Natural killer cell (primary cell): ENCODE measurements around the gene COQ3. TPM values are rescaled to one million over a fixed set of nuclear protein-coding genes. Genes with fewer than 3 reads are reported as not detected.

ENCODE experiments used
- ATAC-seq, 3 donors: fragments of 150-1000 bp in 2 of 3; fragments of 200-7000 bp in 1 of 3; cut with Tn5 transposase; 1 replicate in 1 of 3; 2 replicates in 2 of 3; pipeline ENCODE4 v1.10.0; 2021; ENCODE audit warnings: mild to moderate bottlenecking in 2 of 3, moderate library complexity in 2 of 3
- DNase-seq, 2 donors: peaks; one replicate each; pipeline versions ENCODE4 v3.0.0 to v3.0.0-alpha.2; 2013 to 2021; ENCODE audit warnings: mixed read lengths in 1 of 2
- H3K27ac ChIP-seq: one replicate; pipeline ENCODE4 v1.5.1; 2013; ENCODE audit warnings: mild to moderate bottlenecking, low read length
- H3K27me3 ChIP-seq: one replicate; pipeline ENCODE4 v1.6.1; 2013; ENCODE audit warnings: low read length; ENCODE audit not compliant: control insufficient read depth, insufficient read depth
- H3K36me3 ChIP-seq: one replicate; pipeline ENCODE4 v1.6.1; 2013; ENCODE audit warnings: low read length; ENCODE audit not compliant: control insufficient read depth, insufficient read depth
- H3K4me1 ChIP-seq: one replicate; pipeline ENCODE4 v1.6.1; 2013; ENCODE audit warnings: low read length; ENCODE audit not compliant: control insufficient read depth, insufficient read depth
- H3K4me3 ChIP-seq: one replicate; pipeline ENCODE4 v1.5.1; 2013; ENCODE audit warnings: low read length
- H3K9me3 ChIP-seq: one replicate; pipeline ENCODE4 v1.6.1; 2013; ENCODE audit warnings: low read length; ENCODE audit not compliant: control insufficient read depth, insufficient read depth
- H3K27ac Mint-ChIP-seq, 2 donors: one replicate each; pipeline ENCODE4 v1.8.0; 2022; ENCODE audit warnings: mild to moderate bottlenecking in 2 of 2, mixed read lengths in 2 of 2, moderate library complexity in 1 of 2
- H3K27me3 Mint-ChIP-seq, 2 donors: one replicate each; pipeline ENCODE4 v1.8.0; 2022; ENCODE audit warnings: low read depth in 2 of 2, mixed read lengths in 2 of 2
- H3K36me3 Mint-ChIP-seq: one replicate; pipeline ENCODE4 v1.8.0; 2022; ENCODE audit warnings: mixed read lengths
- H3K4me1 Mint-ChIP-seq, 2 donors: one replicate each; pipeline ENCODE4 v1.8.0; 2022; ENCODE audit warnings: mixed read lengths in 2 of 2
- H3K4me3 Mint-ChIP-seq: one replicate; pipeline ENCODE4 v1.8.0; 2022; ENCODE audit warnings: mild to moderate bottlenecking, moderate library complexity, mixed read lengths
- H3K9me3 Mint-ChIP-seq, 2 donors: one replicate each; pipeline ENCODE4 v1.8.0; 2022; ENCODE audit warnings: mixed read lengths in 2 of 2
- WGBS: methylation state at CpG from one replicate; pipeline ENCODE4 v1.1.7; 2013; ENCODE audit warnings: missing lambda C conversion rate; ENCODE audit not compliant: insufficient coverage; 5-methylcytosine and 5-hydroxymethylcytosine counted together
- intact Hi-C: fragments of 100-400 bp; cut with micrococcal nuclease; formaldehyde crosslinking; loops from one replicate; pipeline ENCODE4 v1.14.2; 2022
- total RNA-seq, 4 donors: library from RNA; stranded (reverse); fragments of 120-200 nt in 1 of 4; gene quantifications; one replicate each; pipeline versions ENCODE4 v1.2.3 to v1.2.4, GENCODE V29; 2013 to 2022
- TF ChIP-seq, protein P1 (sequence below): fragments of 200-600 bp; IDR thresholded peaks from one replicate; pipeline ENCODE4 v1.8.0; 2022; ENCODE audit warnings: antibody characterized with exemption

COQ3 gene
- total RNA-seq, 3 donors from 2014 or later (not counting 1 experiment from before 2014, with no cell fraction given) = 2.5 to 3.7 (median 2.6) TPM

DNA sequence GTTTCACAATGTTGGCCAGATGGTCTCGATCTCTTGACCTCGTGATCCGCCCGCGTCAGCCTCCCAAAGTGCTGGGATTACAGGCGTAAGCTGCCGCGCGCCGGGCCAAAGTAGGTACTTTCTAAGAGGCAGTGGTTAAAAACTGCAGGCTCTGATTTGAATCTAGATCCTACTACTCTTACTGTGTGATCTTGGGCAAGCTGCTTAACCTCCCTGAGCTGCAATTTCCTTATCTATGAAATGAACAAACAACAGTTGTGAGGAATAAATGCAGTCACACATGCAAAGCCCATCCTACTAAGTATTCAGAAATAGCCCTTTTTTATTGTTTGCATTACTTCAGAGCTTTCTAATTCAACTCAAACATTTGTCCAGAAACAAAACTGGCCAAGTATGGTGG is 47.4 kb downstream of the COQ3 start:
- no peaks in the 10 kb centered on the region for H3K9me3 Mint-ChIP-seq
- Histone ChIP-seq H3K27me3 (peaks cover 16% of the 10 kb centered on the region), H3K36me3 (no peaks in the 10 kb centered on the region), H3K27ac (no peak overlapping the region), H3K4me1 (no peaks in the 10 kb centered on the region), H3K4me3 (no peak overlapping the region), H3K9me3 (no peaks in the 10 kb centered on the region)
- DNase-seq (no peak), ATAC-seq (no peak)
- peaks cover 43 to 71% of the 10 kb centered on the region in 2 donors for H3K27me3 Mint-ChIP-seq
- H3K4me1 Mint-ChIP-seq = no peaks in the 10 kb centered on the region
- no peak overlapping the region for H3K27ac Mint-ChIP-seq
- no peaks in the 10 kb centered on the region for H3K36me3 Mint-ChIP-seq
- no peak overlapping the region for H3K4me3 Mint-ChIP-seq
- TF ChIP-seq, protein P1, sequence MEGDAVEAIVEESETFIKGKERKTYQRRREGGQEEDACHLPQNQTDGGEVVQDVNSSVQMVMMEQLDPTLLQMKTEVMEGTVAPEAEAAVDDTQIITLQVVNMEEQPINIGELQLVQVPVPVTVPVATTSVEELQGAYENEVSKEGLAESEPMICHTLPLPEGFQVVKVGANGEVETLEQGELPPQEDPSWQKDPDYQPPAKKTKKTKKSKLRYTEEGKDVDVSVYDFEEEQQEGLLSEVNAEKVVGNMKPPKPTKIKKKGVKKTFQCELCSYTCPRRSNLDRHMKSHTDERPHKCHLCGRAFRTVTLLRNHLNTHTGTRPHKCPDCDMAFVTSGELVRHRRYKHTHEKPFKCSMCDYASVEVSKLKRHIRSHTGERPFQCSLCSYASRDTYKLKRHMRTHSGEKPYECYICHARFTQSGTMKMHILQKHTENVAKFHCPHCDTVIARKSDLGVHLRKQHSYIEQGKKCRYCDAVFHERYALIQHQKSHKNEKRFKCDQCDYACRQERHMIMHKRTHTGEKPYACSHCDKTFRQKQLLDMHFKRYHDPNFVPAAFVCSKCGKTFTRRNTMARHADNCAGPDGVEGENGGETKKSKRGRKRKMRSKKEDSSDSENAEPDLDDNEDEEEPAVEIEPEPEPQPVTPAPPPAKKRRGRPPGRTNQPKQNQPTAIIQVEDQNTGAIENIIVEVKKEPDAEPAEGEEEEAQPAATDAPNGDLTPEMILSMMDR = no peak
- 93% methylated on average over 10 of the region's 10 CpGs for WGBS
- intact Hi-C loops = no loop called here

DNA sequence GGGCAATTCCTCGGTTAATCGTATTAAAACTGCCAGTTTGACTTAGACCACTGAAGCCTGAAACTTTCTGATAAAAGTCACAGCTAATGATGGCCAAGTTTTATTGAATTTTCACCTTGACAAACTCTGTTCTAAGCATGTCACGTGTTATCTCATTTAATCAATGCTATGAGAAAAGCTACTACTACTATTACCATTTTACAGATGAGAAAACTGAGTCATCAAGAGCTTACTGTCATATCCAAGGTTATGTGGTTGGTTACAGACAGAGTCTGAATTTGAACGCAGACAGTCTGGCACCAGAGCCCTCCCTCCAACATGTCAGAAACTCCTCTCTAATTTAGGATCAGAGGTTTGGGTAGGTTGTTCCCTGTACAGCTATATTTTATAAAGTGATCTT is 48.8 kb downstream of the COQ3 start:
- H3K4me1 Mint-ChIP-seq = no peaks in the 10 kb centered on the region
- Histone ChIP-seq H3K27ac (no peak overlapping the region), H3K4me1 (no peaks in the 10 kb centered on the region), H3K36me3 (no peaks in the 10 kb centered on the region), H3K4me3 (no peak overlapping the region), H3K9me3 (no peaks in the 10 kb centered on the region), H3K27me3 (peaks cover 8% of the 10 kb centered on the region)
- H3K27me3 Mint-ChIP-seq = peaks cover 32 to 57% of the 10 kb centered on the region in 2 donors
- no peaks in the 10 kb centered on the region for H3K36me3 Mint-ChIP-seq
- ATAC-seq (no peak), DNase-seq (no peak)
- H3K4me3 Mint-ChIP-seq = no peak overlapping the region
- TF ChIP-seq, protein P1 = no peak
- WGBS = 91% methylated on average over 3 of the region's 4 CpGs
- intact Hi-C loops = no loop called here
- no peaks in the 10 kb centered on the region for H3K9me3 Mint-ChIP-seq
- no peak overlapping the region for H3K27ac Mint-ChIP-seq

DNA sequence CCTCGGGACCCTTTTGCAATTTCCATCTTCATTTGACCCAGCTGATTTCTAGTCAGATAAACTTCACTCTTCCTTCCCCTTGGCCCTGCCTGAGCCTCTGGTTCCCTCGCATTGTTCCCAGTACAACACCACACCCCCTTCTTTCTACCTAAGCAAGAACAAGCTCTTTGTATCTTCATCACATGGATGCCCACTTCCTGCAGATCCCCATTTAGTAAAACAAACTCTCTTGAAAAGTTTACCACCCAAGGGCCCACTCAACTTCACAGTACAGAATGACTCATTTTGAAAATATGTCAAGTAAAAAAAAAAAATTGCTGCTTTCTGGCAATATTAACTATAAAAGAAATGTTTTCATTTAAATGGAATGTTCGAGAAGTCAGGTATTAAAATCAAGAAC is 49.7 kb downstream of the COQ3 start:
- Histone ChIP-seq H3K4me1 (no peaks in the 10 kb centered on the region), H3K9me3 (no peaks in the 10 kb centered on the region), H3K27me3 (peaks cover 5% of the 10 kb centered on the region), H3K27ac (no peak overlapping the region), H3K36me3 (no peaks in the 10 kb centered on the region), H3K4me3 (no peak overlapping the region)
- no peak for DNase-seq
- Mint-ChIP-seq H3K36me3 (no peaks in the 10 kb centered on the region), H3K9me3 (no peaks in the 10 kb centered on the region), H3K4me1 (no peaks in the 10 kb centered on the region), H3K27me3 (peaks cover 33 to 55% of the 10 kb centered on the region in 2 donors), H3K27ac (no peak overlapping the region), H3K4me3 (no peak overlapping the region)
- WGBS = 28% methylated on average over 2 of the region's 3 CpGs
- TF ChIP-seq, protein P1 = no peak
- no peak for ATAC-seq
- intact Hi-C loops = no loop called here

- H3K36me3 Mint-ChIP-seq = no peaks in the 10 kb centered on the region
- TF ChIP-seq, protein P1 = no peak
- H3K9me3 ChIP-seq = no peaks in the 10 kb centered on the region
- no peaks in the 10 kb centered on the region for H3K9me3 Mint-ChIP-seq
- DNase-seq = no peak
- H3K27ac ChIP-seq = no peak overlapping the region
- intact Hi-C loops = no loop called here
- WGBS = 65% methylated on average over 5 of the region's 5 CpGs
- H3K4me1 Mint-ChIP-seq = no peaks in the 10 kb centered on the region
- peaks cover 24 to 56% of the 10 kb centered on the region in 2 donors for H3K27me3 Mint-ChIP-seq
- H3K27me3 ChIP-seq = peaks cover under 1% of the 10 kb centered on the region
- no peak overlapping the region for H3K4me3 Mint-ChIP-seq
- no peak overlapping the region for H3K4me3 ChIP-seq
- no peak for ATAC-seq
- H3K27ac Mint-ChIP-seq = no peak overlapping the region
- no peaks in the 10 kb centered on the region for H3K36me3 ChIP-seq
- H3K4me1 ChIP-seq = no peaks in the 10 kb centered on the region
These were observed 52.0 kb downstream of the COQ3 start for GRCh38 chr6:99341862-99342455.
